ENCODE data around the gene PSG6. TPM values are rescaled to one million over a fixed set of nuclear protein-coding genes. Genes with fewer than 3 reads are reported as not detected.

The PSG6 gene
- total and polyA plus RNA-seq, 2 of the 4 experiments (the other 2 are of a cell fraction) = 0.18 TPM; not detected in 1

- Histone ChIP-seq H4K5ac (ENCODE audit: low read depth, low read length) (peak overlapping the region; percentile 96; the same call in 1 of the 2 replicates), H2BK20ac (ENCODE audit: low read depth, low read length) (peak overlapping the region; percentile 98), H3K23ac (ENCODE audit: low read depth, low read length) (no peak overlapping the region; the same call in 1 of the 2 replicates), H2BK15ac (ENCODE audit: low read depth, low read length) (peak overlapping the region; percentile 95; the same call in 2 of the 3 replicates), H3K14ac (replicated peaks; ENCODE audit: low read depth, low read length) (peak overlapping the region; percentile 87), H3K4ac (ENCODE audit: low read depth, low read length) (peak overlapping the region; percentile 94), H3K56ac (ENCODE audit: extremely low read depth, insufficient read depth, low read length) (no peak overlapping the region), H2BK5ac (ENCODE audit: low read depth, low read length, poor library complexity, severe bottlenecking) (peak overlapping the region; percentile 79), H3K9me3 (ENCODE audit: control insufficient read depth, insufficient read depth, low read length) (0 out of 2 replicates have a peak, but pooled peaks cover 3% of the 10 kb centered on the region), H2AK5ac (ENCODE audit: low read depth, low read length) (peak overlapping the region; percentile 93), H3K36me3 (ENCODE audit: control insufficient read depth, insufficient read depth, low read length) (no peaks in the 10 kb centered on the region), H2AK9ac (replicated peaks; ENCODE audit: low read depth, low read length, poor library complexity) (no peak overlapping the region), H3K9me1 (ENCODE audit: insufficient read depth, low read length) (peaks cover 14% of the 10 kb centered on the region), H4K20me1 (ENCODE audit: insufficient read depth, low read length) (no peaks in the 10 kb centered on the region), H2AFZ (replicated peaks; ENCODE audit: low read length, poor library complexity) (no peak overlapping the region), H3K27ac (ENCODE audit: insufficient read depth, low read length) (no peak overlapping the region), H3K79me1 (ENCODE audit: low read depth in 1 of 2, low read length in 2 of 2) (no peaks in the 10 kb centered on the region), H3K27me3 (ENCODE audit: control insufficient read depth, insufficient read depth, low read length) (no peaks in the 10 kb centered on the region), H3K4me1 (ENCODE audit: control insufficient read depth, insufficient read depth, low read length) (peaks cover 8% of the 10 kb centered on the region), H4K8ac (ENCODE audit: low read depth in 2 of 2, low read length in 2 of 2) (peak overlapping the region; percentile 69 to 72; a peak in 3 of 4 replicates), H3K9ac (ENCODE audit: low read depth, low read length) (no peak overlapping the region), H3K4me2 (ENCODE audit: low read depth, low read length) (no peak overlapping the region), H4K91ac (ENCODE audit: insufficient read depth, low read depth, low read length) (peak overlapping the region; percentile 90), H2BK120ac (ENCODE audit: low read depth, low read length) (peak overlapping the region; percentile 93), H3K18ac (ENCODE audit: low read depth, low read length) (peak overlapping the region; percentile 86; the same call in 1 of the 2 replicates), H3K4me3 (ENCODE audit: insufficient read depth, low read depth, low read length) (no peak overlapping the region)
- TF ChIP-seq RFX5 (IDR thresholded peaks at IDR 0.05; ENCODE audit: low read depth, low read length) (no peak), SMC3 (IDR thresholded peaks at IDR 0.05; ENCODE audit: low read depth, low read length) (no peak), POLR2A (IDR thresholded peaks at IDR 0.05; ENCODE audit: low read depth, low read length) (no peak), RCOR1 (IDR thresholded peaks at IDR 0.05; ENCODE audit: insufficient replicate concordance, low read length) (no peak), CHD1 (IDR thresholded peaks at IDR 0.05; ENCODE audit: low read depth, low read length) (no peak), RAD21 (IDR thresholded peaks at IDR 0.05; ENCODE audit: low read length) (no peak), ELK1 (IDR thresholded peaks at IDR 0.05; ENCODE audit: borderline replicate concordance, low read depth, low read length) (no peak), USF2 (IDR thresholded peaks at IDR 0.05; ENCODE audit: low read depth, low read length) (no peak), FOS (IDR thresholded peaks at IDR 0.05; ENCODE audit: low read depth, low read length) (no peak), CEBPB (IDR thresholded peaks at IDR 0.05; ENCODE audit: low read depth, low read length) (no peak), MAFK (IDR thresholded peaks at IDR 0.05; ENCODE audit: low read depth, low read length) (no peak), BHLHE40 (IDR thresholded peaks at IDR 0.05; ENCODE audit: low read depth, low read length) (no peak), MAZ (IDR thresholded peaks at IDR 0.05; ENCODE audit: borderline replicate concordance, low read depth, low read length) (no peak), MXI1 (IDR thresholded peaks at IDR 0.05; ENCODE audit: borderline replicate concordance, low read depth, low read length) (no peak), NFE2L2 (IDR thresholded peaks at IDR 0.05; ENCODE audit: low read depth, low read length) (no peak)
- TF ChIP-seq, protein P1, sequence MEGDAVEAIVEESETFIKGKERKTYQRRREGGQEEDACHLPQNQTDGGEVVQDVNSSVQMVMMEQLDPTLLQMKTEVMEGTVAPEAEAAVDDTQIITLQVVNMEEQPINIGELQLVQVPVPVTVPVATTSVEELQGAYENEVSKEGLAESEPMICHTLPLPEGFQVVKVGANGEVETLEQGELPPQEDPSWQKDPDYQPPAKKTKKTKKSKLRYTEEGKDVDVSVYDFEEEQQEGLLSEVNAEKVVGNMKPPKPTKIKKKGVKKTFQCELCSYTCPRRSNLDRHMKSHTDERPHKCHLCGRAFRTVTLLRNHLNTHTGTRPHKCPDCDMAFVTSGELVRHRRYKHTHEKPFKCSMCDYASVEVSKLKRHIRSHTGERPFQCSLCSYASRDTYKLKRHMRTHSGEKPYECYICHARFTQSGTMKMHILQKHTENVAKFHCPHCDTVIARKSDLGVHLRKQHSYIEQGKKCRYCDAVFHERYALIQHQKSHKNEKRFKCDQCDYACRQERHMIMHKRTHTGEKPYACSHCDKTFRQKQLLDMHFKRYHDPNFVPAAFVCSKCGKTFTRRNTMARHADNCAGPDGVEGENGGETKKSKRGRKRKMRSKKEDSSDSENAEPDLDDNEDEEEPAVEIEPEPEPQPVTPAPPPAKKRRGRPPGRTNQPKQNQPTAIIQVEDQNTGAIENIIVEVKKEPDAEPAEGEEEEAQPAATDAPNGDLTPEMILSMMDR (conservative IDR thresholded peaks at IDR 0.05; ENCODE audit: low read depth, low read length) = no peak
- in situ Hi-C loops (cut with MboI; ENCODE audit: low sequenced_read_pairs) (no loop called here), dilution Hi-C loops (cut with HindIII; ENCODE audit: low sequenced_read_pairs, unreplicated experiment) (no loop called here), intact Hi-C loops (cut with micrococcal nuclease) (no loop called here)
- ChIA-PET CTCF (no interaction called here), POLR2A (ENCODE audit: unreplicated experiment) (no interaction called here)
- WGBS, 2 experiments (ENCODE audit: extremely low coverage in 2 of 2, insufficient read length in 1 of 2) = no CpG with 5 or more reads among the region's 5 CpGs
- BruUV-seq (replicated peaks) = no TSS peak
- no peak for ATAC-seq (ENCODE audit: low read depth)
- no peak for DNase-seq
These were observed 60.2 kb downstream of the PSG6 start for GRCh38 chr19:42857544-42857867.

Measured in IMR-90 (cell line).